Osteocyte (in vitro differentiated cells): Measurements from ENCODE around the gene GFOD2. TPM values are rescaled to one million over a fixed set of nuclear protein-coding genes. Genes with fewer than 3 reads are reported as not detected.

ENCODE experiments used
- DNase-seq: peaks from one replicate; pipeline ENCODE4 v3.0.0; 2021; ENCODE audit warnings: mixed read lengths; ENCODE audit not compliant: unreplicated experiment; ENCODE audit errors: extremely low spot score
- H3K27ac Mint-ChIP-seq: one replicate; pipeline ENCODE4 v1.8.0; 2021; ENCODE audit warnings: mild to moderate bottlenecking, mixed read lengths; ENCODE audit not compliant: unreplicated experiment
- H3K27me3 Mint-ChIP-seq: one replicate; pipeline ENCODE4 v1.8.0; 2021; ENCODE audit warnings: mixed read lengths; ENCODE audit not compliant: unreplicated experiment
- H3K36me3 Mint-ChIP-seq: one replicate; pipeline ENCODE4 v1.8.0; 2021; ENCODE audit warnings: mixed read lengths; ENCODE audit not compliant: unreplicated experiment
- H3K4me1 Mint-ChIP-seq: one replicate; pipeline ENCODE4 v1.8.0; 2021; ENCODE audit warnings: mixed read lengths; ENCODE audit not compliant: unreplicated experiment
- H3K4me3 Mint-ChIP-seq: one replicate; pipeline ENCODE4 v1.8.0; 2021; ENCODE audit warnings: mild to moderate bottlenecking, moderate library complexity, mixed read lengths; ENCODE audit not compliant: unreplicated experiment
- H3K9me3 Mint-ChIP-seq: one replicate; pipeline ENCODE4 v1.8.0; 2021; ENCODE audit warnings: mixed read lengths; ENCODE audit not compliant: unreplicated experiment
- CTCF ChIP-seq: fragments of 200-600 bp; sonication (generic); IDR thresholded peaks from 2 replicates; pipeline ENCODE4 v1.5.0; 2021; ENCODE audit warnings: antibody characterized with exemption, mild to moderate bottlenecking, moderate library complexity
- total RNA-seq: library from RNA; stranded (reverse); gene quantifications from 2 replicates; pipeline ENCODE4 v1.2.1, GENCODE V29; 2021

The GFOD2 gene
- total RNA-seq, 1 donor from 2014 or later, result 22.2 TPM

DNA sequence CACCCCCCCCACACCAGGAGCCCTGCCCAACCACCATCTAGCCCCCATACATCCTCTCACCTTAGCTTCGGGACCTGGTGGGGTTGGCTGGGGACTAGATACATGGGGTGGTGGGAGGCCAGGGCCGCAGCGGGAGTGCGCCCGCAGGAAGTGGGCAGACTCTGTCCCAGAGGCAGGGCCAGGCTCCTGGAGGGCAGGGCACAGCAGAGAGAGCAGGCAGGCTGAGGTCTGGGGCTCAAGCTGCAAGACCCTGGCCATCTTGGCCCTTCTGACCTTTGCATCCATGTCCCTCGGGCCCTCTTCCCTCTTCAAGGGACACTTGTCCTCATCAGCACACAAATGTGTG lies 55.3 kb downstream of the GFOD2 start:
- H3K36me3 Mint-ChIP-seq, result peaks cover 6% of the 10 kb centered on the region
- H3K4me3 Mint-ChIP-seq, result no peak overlapping the region
- H3K27me3 Mint-ChIP-seq, result no peaks in the 10 kb centered on the region
- H3K27ac Mint-ChIP-seq, result no peak overlapping the region
- TF ChIP-seq CTCF, result no peak
- H3K4me1 Mint-ChIP-seq, result peaks cover 36% of the 10 kb centered on the region
- no peak for DNase-seq
- no peaks in the 10 kb centered on the region for H3K9me3 Mint-ChIP-seq

GRCh38 chr16:67663151-67663876 lies 55.8 kb downstream of the GFOD2 start:
- peak; percentile 30 for TF ChIP-seq CTCF
- Mint-ChIP-seq H3K4me3 (no peak overlapping the region), H3K27me3 (no peaks in the 10 kb centered on the region), H3K36me3 (peaks cover 6% of the 10 kb centered on the region), H3K27ac (no peak overlapping the region), H3K4me1 (peaks cover 37% of the 10 kb centered on the region), H3K9me3 (no peaks in the 10 kb centered on the region)
- no peak for DNase-seq

DNA sequence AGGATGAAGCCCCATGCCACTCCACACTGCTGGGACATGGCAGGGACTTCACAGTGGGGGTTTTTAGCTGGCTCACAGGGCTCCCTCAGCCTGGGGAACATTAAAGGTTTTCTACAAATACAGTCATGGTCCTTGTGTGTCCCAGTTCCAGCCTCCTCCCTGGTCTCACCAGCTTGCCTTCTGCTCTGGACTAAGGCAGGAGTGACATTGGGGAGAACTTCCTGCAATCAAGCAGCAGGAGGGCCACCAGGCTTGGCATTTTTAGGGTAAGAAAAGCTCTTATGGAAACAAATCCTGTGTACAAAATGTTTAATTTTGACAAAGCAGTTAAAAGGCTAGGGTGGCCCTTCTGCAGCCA lies 56.5 kb downstream of the GFOD2 start:
- DNase-seq, result no peak
- TF ChIP-seq CTCF, result no peak
- H3K4me3 Mint-ChIP-seq, result no peak overlapping the region
- no peaks in the 10 kb centered on the region for H3K9me3 Mint-ChIP-seq
- no peaks in the 10 kb centered on the region for H3K27me3 Mint-ChIP-seq
- no peak overlapping the region for H3K27ac Mint-ChIP-seq
- peaks cover 6% of the 10 kb centered on the region for H3K36me3 Mint-ChIP-seq
- H3K4me1 Mint-ChIP-seq, result peaks cover 34% of the 10 kb centered on the region

DNA sequence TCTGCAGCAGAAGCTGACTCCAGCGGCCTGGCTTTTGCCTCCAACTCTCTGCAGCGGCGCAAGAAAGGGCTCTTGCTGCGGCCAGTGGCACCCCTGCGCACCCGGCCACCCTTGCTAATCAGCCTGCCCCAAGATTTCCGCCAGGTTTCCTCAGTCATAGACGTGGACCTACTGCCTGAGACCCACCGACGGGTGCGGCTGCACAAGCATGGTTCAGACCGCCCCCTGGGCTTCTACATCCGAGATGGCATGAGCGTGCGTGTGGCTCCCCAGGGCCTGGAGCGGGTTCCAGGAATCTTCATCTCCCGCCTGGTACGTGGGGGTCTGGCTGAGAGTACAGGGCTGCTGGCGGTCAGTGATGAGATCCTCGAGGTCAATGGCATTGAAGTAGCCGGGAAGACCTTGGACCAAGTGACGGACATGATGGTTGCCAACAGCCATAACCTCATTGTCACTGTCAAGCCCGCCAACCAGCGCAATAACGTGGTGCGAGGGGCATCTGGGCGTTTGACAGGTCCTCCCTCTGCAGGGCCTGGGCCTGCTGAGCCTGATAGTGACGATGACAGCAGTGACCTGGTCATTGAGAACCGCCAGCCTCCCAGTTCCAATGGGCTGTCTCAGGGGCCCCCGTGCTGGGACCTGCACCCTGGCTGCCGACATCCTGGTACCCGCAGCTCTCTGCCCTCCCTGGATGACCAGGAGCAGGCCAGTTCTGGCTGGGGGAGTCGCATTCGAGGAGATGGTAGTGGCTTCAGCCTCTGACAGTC lies 57.0 kb downstream of the GFOD2 start:
- Mint-ChIP-seq H3K4me1 (peaks cover 28% of the 10 kb centered on the region), H3K27me3 (no peaks in the 10 kb centered on the region), H3K27ac (no peak overlapping the region), H3K4me3 (peak overlapping the region; percentile 87), H3K9me3 (no peaks in the 10 kb centered on the region), H3K36me3 (peaks cover 6% of the 10 kb centered on the region)
- DNase-seq, result peak; percentile 84
- TF ChIP-seq CTCF, result no peak

GRCh38 chr16:67661101-67661761 lies 57.9 kb downstream of the GFOD2 start:
- H3K4me1 Mint-ChIP-seq, result peaks cover 24% of the 10 kb centered on the region
- H3K4me3 Mint-ChIP-seq, result peak overlapping the region; percentile 87
- H3K27ac Mint-ChIP-seq, result peak overlapping the region; percentile 89
- H3K9me3 Mint-ChIP-seq, result no peaks in the 10 kb centered on the region
- peaks cover 6% of the 10 kb centered on the region for H3K36me3 Mint-ChIP-seq
- H3K27me3 Mint-ChIP-seq, result no peaks in the 10 kb centered on the region
- DNase-seq, result peak; percentile 83
- no peak for TF ChIP-seq CTCF
